Measurements from ENCODE around the gene MAPRE2.

Gene MAPRE2
- total RNA-seq = 95.8 to 145 (median 118) reads per million in 4 experiments

DNA sequence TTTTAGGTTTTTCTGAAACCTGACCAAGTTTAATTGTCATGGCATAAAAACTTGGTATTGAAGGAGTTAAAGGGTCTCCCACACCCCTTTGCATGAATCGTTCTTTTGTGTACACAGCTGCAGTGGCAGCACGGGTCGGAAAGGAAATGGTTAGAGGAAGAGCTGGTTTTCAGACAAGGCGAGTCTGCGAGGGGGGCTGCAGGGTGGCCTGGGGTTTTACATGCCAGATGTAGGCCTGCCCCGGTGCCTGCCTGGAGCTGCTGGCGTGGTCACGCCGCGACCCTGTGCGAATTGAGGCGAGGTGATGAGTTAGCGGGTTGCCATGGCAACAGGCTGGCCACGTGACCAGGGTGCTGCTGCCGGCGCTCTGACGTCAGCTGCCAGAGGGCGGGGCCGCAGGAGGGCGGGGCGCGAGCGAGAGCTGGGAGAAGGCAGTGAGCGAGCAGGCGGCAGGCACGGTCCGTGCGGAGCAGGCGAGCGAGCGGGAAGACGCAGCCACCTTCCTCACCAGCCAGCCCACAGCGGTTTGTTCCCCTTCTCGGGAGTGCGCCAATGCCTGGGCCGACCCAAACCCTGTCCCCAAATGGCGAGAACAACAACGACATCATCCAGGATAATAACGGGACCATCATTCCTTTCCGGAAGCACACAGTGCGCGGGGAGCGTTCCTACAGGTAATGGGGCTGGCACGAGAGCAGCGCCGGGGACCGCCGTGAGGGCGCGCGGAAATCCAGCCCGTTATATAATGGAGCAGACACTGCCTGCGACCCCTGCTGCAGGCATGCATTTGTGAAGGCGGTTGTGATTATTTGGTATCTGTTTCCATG is at the start of gene MAPRE2:
MAPRE2 (plus strand) TSS at position 426 of the 827 bp plus-strand sequence; CDS start at position 553, 127 bp downstream.
- DNase-seq = peak; percentile 98

DNA sequence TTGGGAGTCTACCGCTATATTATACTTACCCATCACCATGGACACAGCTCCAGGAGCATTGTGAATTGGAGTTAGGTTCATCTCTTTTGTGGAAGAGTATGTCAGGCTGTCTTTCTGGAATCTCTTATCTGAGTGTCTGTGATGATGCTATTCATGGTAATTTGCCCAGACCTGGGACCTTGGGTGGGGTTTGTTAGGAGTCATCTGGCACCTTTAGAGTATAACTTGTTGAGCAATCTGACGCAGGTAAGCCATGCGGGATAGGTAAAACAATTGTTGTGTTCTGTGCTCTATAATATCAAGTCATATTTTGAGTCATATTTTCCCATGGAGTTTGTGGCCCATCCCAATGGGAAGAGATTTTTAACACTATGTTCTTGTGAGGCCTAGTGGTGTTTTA is 49.7 kb upstream of the MAPRE2 start:
- no peak for DNase-seq

DNA sequence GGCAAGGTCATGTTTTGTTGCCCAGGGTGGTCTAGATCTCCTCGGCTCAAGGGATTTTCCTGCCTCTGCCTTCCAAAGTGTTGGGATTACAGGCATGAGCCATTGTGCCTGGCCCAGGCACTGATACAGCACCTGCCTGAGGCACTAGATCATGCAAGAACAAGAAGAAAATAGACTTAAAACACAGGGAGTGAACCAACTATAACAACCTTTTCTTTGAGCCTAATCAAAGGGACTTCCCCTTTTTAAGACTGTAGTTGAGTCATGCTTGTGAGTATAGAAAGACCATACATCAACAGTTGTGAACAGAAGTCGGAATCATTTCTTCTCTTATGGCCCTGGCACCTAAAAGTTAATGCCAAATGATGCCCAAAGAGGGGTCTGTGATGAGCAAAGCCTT is 47.9 kb upstream of the MAPRE2 start:
- DNase-seq = no peak

- DNase-seq = no peak
Observed at GRCh38 chr18:34995746-34996145, 45.5 kb upstream of the MAPRE2 start.

- no peak for DNase-seq
Observed at GRCh38 chr18:34998661-34999060, 42.6 kb upstream of the MAPRE2 start.

GRCh38 chr18:34999756-35000289 is 41.4 kb upstream of the MAPRE2 start:
- DNase-seq = no peak

DNA sequence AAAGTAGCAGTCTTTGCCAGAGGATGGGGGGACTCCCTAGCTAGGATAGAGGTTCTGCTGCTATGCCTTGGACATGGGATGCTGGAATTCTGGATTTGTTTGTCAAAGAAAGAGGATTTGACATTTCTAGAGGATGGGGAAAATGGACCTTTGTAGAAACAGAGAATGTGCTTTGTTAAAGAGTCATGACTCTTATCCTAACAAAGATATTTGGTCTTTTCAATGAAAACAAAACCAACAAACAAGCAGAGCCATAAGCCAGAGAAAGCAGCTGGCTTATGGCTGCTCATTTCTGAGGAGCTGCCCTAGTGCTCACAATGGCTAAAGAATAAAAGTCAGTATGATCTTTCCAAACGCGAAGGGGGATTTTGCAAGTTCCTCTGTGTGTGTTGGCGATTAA is 40.8 kb upstream of the MAPRE2 start:
- no peak for DNase-seq

GRCh38 chr18:35002120-35002519 is 39.1 kb upstream of the MAPRE2 start:
- DNase-seq = no peak

- no peak for DNase-seq
Observed at GRCh38 chr18:35005963-35006577, 35.1 kb upstream of the MAPRE2 start.

- no peak for DNase-seq
Observed at GRCh38 chr18:35010156-35010555, 31.1 kb upstream of the MAPRE2 start.

GRCh38 chr18:35010993-35011392 is 30.2 kb upstream of the MAPRE2 start:
- DNase-seq = no peak

DNA sequence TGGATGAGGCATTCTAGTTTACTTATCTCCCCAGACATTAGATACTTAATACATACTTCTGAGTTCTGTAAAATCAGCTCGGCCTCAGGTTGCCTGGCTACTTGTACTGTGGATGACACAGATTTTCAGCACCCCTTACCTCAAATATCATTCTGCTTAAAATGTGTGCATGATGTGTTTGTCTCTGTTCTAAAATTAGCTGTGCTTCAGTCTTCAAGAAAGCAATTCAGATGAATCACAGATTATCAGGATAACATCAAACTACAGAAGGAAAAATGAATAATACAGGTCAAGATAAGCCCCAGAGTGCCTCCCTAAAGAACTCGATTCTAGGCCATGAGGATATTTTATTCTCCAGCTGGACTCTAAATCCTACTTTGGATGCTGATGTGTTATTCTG is 21.3 kb upstream of the MAPRE2 start:
- DNase-seq = no peak

GRCh38 chr18:35022426-35023001 is 18.7 kb upstream of the MAPRE2 start:
- no peak for DNase-seq

- no peak for DNase-seq
Observed at GRCh38 chr18:35024196-35024595, 17.0 kb upstream of the MAPRE2 start.

GRCh38 chr18:35024965-35025364 is 16.2 kb upstream of the MAPRE2 start:
- no peak for DNase-seq

GRCh38 chr18:35026407-35027061 is 14.7 kb upstream of the MAPRE2 start:
- DNase-seq = peak; percentile 4

DNA sequence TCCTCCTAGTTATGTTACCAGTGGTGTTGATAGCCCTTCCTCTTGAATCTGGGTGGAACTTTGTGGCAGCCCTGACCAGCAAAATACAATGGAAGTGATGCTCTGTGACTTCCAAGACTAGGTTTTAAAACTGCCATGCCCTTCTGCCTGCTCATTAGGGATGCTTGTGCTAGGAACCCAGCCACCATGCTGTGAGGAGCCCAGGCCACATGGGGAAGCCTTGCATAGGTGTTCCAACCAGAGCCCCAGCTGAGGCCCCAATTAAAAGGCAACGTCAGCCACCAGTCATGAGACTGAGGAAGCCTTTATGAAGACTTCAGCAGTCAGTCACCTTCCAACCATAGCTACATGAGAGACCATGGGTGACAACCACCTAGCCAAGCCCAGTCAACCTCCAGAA is 14.0 kb upstream of the MAPRE2 start:
- no peak for DNase-seq

DNA sequence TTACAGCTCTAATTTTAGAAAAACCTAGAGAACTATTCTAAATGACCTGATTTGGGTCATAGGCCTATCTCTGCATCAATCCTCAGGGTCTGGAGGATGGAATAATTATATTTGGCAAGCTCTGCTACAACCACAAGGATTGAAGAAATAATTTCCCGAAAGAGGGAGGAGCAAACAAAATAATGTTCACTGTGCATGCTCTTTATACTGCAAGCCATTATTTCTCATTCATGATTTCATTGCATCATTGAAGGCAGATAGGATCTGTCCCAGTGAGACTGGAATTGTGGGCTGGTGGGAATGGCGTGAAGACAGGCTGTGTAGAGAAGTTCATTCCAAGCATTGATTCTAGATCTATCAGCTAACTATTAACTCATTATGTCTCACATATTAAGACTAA is 12.7 kb upstream of the MAPRE2 start:
- DNase-seq = no peak

DNA sequence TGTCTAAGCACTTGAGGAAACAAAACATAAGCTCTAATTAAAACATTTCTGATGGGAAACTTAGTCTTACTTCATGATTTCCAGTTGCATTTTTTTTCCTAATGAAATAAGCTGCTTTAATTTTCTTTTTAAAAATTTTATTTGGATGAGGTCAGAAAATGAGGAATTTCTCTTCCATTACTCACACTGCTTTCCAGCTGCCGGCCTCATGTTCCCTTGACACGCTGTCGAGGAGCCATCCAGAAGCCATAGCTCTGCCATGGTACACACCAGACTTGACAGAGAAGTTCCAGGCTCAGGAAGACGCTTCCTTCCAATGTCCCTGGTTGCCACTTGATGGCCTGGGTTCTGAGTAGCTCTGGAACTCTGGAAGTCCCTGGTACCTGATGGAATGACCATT is 12.1 kb upstream of the MAPRE2 start:
- no peak for DNase-seq

GRCh38 chr18:35029770-35030169 is 11.4 kb upstream of the MAPRE2 start:
- DNase-seq = no peak

DNA sequence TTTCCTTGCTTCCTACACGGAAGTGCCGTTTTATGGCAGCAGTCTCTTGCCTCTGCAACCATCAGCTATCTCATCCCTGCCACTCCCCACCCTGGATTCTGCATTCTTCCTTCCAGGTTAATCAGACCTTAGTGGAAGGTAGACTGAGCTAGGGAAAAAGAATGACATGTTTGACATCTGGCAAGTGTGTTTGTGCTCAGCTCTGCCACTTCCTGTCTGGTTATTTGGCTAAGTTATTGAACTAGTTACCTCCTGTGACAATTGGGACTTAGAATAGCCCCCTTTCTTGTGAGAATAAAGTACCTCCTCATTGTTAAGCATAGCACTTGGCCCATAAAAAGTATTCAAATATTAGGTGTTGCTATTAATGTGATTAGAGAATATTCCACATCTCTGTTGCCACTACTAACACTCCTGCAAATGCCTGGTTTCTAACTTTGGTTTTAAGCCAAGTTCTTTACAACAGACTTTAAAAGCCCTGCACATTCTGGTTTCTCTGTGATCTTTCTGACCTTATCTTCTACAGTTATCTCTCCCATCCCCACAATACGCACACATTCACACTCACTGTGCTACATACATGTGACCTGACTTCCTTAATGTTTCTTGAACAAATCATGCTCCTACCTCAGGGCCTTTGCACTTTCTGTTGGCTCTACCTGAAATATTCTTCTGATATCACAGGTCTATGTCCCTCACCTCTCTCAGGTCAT is 10.8 kb upstream of the MAPRE2 start:
- no peak for DNase-seq

DNA sequence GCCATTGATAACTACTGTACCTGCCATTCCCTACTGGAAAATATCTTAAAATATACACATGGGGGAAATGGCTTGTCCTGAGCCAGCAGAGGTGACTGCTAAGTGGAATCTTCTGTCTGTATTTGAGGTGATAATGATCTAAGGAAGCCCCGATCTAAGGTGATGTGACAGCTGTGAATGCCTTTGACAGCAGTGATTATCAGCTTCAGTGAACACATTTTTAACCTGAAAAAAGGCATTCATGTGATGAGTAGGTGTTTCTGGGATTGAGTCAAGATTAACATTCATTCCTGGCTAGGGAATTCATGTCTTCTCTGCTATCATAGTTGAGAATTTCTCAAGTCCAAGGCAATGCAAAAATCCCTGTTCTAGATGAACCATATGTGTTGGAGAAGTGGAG is 9.1 kb upstream of the MAPRE2 start:
- no peak for DNase-seq

GRCh38 chr18:35038029-35038428 is 3.2 kb upstream of the MAPRE2 start:
- DNase-seq = no peak
